SKM-1 treated with dmso at 0.1 percent for 144 hours (cell line): Measurements from ENCODE around the gene LLGL2.

Source experiments
- DNase-seq: peaks from one replicate; lab custom pipeline; 2025; ENCODE audit not compliant: unreplicated experiment; lab: John Stamatoyannopoulos, UW

LLGL2 gene

DNA sequence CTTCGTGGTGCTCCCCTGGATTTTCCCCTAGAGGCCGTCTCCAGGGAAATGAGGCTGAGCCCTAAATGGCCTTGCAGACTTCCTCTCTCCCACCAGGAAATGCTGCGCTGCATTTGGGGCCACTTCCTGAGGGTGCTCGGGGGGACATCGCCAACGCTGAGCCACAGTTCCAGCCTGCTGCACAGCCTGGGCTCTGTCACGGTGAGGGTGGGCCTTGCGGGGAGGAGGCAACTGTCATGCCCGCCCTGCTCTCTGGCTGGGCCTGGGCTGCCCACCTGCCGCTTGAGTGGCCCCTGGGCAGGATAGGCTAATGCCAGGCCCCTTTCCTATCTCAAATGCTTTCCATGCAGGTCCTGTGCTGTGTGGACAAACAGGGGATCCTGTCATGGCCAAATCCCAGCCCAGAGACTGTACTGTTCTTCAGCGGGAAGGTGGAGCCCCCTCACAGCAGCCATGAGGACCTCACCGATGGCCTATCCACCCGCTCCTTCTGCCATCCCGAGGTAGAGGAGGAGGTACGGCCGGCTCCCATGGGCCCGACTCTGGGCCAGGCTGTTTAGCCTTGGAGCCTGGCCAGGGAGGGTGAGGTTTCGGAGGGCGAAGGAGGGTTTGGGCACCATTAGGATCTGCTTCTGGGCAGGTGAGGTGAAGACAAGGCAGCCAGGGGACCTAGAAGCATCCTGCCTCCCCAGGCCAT lies 34.4 kb upstream of the LLGL2 start:
- DNase-seq = no peak

DNA sequence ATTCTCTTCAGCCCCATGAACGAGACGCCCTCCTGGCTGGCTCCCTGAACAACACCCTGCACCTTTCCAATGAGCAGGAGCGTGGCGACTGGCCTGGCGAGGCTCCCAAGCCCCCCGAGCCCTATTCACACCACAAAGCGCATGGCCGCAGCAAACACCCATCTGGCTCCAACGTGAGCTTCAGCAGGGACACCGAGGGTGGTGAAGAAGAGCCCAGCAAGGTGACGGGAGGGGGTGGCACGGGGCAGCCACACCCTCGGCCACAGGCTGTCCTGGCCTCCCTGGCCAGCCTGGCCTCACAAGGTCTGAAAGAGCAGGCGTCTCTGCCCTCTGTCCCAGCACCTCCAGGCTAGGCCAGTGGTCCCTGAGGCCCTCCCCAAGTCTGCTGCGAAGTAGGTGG lies 33.8 kb upstream of the LLGL2 start:
- DNase-seq = no peak

GRCh38 chr17:75492555-75493168 lies 32.8 kb upstream of the LLGL2 start:
- no peak for DNase-seq

DNA sequence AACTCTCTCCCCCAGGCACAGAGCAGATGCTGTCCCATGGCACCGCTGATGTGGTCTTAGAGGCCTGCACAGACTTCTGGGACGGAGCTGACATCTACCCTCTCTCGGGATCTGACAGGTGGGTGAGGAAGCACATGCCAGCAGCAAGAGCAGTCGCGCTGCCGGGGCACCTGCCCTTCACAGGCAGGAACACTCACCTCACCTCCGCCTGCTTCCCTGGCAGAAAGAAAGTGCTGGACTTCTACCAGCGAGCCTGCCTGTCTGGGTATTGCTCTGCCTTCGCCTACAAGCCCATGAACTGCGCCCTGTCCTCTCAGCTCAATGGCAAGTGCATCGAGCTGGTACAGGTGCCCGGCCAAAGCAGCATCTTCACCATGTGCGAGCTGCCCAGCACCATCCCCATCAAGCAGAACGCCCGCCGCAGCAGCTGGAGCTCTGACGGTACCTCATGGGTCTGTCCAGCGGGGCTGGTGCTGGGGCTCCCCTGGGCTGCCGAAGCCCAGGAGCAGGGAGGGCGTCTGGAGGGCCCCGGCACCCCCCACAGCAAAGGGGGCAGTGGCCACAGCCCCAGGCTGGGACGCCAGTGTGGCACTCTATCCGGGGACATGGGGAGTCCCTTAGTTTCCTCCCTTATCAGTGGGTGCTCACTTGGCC lies 31.9 kb upstream of the LLGL2 start:
- DNase-seq = no peak

- no peak for DNase-seq
Observed at GRCh38 chr17:75494326-75494877, 31.1 kb upstream of the LLGL2 start.

DNA sequence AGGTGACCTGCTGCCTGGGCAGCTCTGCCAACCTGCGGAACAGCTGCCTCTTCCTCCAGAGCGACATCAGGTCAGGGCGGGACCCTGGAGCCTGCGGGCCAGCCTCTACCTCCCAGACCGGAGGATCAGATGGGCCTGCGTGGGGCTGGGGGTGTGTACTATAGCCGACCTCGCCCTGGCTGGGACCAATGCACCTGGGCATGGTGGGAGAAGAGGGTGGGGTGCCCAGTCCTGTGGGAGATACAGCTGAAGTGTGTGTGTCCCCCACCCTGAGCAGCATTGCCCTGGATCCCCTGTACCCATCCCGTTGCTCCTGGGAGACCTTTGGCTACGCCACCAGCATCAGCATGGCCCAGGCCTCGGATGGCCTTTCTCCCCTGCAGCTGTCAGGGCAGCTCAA lies 29.5 kb upstream of the LLGL2 start:
- no peak for DNase-seq

GRCh38 chr17:75498039-75498725 lies 27.3 kb upstream of the LLGL2 start:
- no peak for DNase-seq

- DNase-seq = no peak
Observed at GRCh38 chr17:75498726-75499213, 26.7 kb upstream of the LLGL2 start.

DNA sequence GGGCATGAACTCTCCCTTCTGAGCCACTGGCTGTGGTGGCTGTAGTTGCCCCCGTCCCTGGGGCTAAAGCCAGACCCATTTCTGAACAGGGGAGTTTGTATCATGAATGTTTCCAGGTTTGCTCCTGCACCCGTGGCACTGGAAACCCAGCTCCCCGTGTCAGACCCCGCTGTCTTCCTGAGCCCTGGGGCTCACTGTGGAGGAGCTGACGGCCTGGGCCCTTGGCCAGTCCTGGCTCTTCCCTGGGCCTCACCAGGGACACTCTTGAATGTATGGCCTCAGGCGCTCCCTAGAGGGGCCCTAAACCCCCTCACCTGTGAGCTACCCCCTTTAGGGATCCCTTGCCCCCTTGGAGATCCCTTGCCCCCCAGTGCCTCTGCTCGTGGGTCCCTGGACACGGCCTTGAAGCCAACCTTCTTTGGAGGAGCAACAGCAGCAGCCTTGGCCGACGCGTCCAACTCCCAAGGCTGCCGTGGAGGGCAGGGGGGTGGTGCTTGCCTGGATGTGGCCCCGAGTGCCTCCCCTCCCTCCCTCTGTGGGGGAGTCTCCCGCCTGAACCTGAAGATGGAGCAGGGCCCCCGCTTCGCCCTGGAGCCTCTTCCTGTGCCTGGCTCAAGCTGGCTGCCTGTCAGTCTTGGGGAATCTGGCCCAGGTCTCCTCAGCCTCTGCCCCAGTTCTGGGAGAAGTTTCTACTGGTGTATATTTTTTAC lies 26.0 kb upstream of the LLGL2 start:
- DNase-seq = no peak

DNA sequence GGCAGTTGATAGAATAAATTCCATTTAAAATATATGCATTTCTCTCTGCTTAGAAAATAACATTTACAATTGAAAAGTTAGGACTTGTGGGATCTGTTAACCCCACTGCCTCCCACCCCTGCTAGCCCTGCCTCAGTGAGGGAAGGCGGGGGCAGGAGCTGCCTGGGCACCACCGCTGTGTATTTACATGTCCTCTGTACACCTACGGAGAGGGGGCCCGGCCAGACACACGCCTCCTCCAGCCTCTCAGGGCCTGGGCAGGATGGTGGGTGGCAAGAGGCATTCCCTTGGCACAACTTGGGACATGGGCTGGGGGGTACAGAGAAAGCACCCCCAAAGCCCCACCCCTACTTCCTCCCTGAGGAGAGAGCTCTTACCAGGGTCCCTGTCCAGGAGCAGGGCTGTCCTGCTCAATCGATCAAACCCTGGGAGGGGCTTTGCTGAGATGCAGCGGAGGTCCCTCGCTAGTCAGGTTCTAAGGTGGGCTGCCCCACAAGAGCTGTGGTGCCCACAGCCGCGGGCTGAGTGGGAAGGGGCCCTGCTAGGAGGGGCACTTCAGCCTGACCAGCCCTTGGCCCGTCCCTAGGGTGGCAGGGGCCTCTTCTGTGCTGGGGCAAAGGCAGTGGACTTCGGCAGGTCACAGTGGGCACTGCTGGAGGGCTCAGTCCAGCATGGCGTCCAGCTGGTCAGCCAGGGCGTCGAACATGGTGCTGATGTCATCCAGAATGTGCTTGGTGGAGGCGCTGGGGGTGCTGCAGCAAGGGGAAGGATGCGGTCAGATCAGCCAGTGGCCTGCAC lies 24.9 kb upstream of the LLGL2 start:
- no peak for DNase-seq

DNA sequence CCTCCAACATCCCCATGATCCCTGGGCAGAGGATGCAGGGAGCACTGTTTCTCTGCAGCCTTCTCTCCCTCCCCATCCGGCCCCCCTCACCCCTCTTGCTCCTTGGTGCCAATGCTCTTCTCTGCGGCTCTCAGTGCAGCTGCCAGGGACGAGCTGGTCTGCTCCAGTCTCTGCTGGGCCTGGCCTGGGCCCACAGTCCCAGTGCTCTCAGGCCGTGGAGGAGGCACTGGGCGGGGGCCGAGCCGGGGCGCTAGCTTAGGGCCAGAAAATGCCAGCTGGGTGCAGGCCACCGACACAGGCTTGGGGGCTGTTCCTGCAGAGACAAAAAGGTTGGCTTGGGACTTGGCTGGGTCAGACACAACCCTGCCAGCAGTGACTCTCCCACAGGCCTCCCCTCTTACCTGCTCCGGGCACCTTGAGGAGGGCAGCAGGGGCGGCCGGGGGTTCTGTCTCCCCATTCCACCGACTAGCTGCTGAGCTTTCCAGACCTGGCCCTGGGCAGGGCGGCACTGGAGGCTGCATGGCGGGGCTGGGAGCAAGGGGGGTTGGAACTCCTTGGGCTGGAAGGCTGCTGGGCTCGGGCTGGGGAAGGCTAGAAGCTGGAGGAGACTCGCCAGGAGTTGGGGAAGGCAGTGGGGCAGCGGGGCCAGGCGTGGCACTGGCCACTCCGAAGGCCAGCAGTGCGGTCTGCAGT lies 24.0 kb upstream of the LLGL2 start:
- DNase-seq = no peak

DNA sequence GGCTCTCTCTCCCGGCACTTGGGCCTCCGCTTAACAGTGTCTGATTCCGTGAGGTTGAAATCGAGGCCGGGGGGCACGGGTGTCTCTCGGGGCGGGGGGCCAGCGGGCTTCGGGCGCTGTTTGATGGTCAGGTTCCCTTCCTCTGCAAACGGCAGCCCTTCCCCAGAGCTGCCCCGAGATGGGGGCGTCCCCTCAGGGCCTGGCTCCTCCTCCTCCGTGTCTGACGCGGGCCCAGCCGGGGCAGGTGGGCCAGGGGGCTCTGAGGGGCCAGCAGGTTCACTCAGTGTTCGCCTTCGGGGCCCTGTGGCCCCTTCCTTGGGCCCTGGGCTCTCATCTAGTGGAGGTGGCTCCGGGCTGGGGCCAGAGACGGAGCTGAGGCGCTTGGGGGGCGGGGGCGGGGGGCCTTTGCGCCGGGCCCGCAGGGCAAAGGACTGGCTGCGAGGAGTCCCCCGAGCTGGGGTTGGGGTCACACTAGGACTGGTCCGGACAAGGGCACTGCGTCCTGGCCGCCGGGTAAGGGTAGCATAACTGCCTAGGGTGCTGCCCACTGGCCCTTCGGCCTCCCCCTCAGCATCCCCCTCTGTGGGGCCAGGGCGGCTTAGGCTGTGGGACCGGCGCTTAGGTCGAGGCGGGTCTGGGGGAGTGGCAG lies 23.3 kb upstream of the LLGL2 start:
- DNase-seq = no peak

DNA sequence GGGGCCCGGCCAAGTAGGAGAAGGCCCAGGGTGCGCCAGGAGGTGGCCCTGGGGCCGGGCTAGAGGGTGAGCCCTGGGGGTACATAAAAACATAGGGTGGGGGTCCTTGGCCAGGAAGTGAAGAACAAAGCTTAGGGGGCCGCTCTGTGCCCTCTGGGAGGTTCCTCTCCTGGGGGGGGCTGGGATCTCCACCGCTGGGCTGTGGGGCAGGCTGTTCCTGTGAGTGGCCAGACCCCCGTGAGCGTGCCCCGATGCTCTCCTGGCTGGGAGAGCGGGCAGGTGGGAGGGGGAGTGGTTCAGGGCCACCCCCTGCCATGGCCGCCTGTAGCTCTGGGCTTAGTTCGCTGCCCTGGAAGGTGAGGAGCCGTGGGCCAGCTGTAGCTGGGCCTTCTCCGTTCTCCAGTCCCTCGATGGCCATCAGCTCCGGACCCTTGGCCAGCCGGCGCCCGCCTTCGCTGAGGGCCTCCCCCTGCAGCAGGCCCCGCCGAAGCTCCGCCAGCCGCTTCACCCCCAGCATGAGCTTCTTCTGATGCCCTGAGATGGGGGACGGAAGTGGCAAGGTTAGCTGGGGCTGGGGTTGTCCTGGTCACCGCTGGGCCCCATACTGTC lies 22.7 kb upstream of the LLGL2 start:
- DNase-seq = no peak

DNA sequence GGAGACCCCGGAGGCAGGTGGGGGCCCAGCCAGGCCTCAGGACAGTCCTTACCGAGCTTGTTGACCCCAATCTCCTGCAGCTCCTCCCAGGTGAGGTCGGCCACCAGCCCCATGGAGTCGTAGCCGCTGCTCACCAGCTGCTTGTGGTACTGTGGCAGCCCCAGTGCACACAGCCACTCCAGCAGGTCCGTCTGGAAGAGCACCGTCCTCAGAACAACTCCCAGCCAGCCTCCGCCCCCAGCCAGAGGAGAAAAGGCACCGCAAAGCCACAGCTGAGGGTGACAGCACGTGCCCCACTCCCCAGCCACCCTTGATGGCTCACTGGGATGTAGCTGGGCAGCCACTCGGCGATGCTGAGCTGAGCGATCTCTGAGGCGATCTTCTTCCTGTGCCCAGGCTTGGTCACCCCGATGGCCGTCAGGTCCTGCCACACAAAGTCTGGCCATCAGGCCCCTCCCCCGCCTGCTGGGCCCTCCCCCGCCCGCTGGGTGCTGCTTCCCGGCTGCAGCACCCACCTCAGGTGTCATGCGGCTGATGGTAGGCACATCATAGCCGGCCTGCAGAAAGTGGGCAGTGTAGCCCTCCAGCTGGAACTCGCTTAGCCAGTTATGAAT lies 22.1 kb upstream of the LLGL2 start:
- no peak for DNase-seq

DNA sequence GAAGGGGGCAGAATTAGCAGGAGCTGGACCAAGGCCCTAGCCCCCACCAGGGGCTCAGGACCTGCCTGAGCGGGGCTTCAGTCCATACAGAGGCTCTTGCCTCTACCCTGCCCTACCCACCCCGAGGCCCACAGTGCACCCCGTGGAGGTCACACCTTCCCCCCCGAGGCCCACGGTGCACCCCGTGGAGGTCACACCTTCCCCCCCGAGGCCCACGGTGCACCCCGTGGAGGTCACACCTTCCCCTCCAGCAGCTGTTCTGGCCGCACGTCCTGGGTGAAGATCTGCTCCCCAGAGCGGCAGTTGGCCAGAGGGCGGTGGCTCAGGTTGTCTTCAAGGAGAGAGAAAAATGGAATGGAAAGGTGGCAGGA lies 21.5 kb upstream of the LLGL2 start:
- no peak for DNase-seq

DNA sequence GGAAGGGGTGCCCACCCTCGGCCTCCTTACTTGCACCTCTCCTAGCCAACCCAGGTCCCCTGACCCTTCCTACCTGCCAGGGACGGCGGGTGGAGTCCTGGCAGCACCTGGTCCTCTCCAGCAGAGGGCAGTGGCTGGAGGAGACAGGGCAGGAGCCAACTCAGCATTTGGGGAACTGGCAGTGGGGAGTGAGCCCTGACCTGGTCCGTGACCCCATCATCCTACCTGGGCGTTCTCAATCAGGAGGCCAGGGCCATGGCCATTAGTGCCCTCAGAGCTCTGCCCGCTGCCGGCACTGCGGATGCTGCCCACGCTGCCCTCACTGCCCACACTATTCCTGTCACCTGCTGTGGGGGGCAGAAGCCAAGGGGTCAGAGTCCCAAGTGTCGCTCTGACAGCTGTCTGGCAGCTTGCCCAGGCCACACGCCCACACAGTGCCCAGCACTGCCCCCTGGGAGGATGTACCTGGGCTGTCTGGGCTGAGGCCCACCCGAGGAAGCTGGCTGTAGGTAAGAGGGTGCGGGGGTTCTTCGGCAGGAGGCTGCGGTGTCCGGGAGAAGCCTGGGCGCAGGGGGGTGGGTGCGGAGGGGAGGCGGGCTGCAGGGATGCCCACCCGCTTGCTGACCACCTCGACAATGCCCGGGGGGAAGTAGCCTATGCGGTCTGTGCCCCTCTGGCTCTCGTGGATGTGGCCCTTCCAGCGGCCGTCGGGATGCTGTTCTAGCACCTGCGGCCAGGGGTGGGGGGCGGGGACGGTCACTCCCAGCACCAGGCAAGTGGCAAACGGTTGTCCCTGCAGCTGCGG lies 20.9 kb upstream of the LLGL2 start:
- DNase-seq = peak; percentile 51

- DNase-seq = no peak
Observed at GRCh38 chr17:75505152-75505409, 20.4 kb upstream of the LLGL2 start.

DNA sequence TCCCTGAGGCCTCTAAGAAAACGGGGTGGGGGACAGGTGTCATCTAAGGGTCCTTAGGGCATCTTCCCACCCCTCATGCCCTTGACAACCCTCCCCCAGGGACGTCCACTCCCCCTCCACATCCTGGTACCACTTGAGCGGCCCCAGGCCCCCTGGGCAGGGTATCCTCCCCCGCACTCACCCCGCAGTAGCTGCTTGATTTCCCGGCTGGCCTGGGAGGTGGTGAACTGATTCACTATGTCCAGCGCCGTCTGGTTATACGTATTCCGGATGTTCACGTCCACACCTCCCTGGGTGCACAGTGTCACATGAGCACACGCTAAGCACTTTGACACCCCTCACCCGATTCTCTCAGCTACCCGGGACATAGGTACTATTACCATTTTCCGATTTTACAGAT lies 19.9 kb upstream of the LLGL2 start:
- DNase-seq = no peak
